ENCODE data around the gene GTPBP1. TPM values are rescaled to one million over a fixed set of nuclear protein-coding genes. Genes with fewer than 3 reads are reported as not detected.

The GTPBP1 gene
- polyA plus RNA-seq, 1 experiment, result 31.1 TPM

DNA sequence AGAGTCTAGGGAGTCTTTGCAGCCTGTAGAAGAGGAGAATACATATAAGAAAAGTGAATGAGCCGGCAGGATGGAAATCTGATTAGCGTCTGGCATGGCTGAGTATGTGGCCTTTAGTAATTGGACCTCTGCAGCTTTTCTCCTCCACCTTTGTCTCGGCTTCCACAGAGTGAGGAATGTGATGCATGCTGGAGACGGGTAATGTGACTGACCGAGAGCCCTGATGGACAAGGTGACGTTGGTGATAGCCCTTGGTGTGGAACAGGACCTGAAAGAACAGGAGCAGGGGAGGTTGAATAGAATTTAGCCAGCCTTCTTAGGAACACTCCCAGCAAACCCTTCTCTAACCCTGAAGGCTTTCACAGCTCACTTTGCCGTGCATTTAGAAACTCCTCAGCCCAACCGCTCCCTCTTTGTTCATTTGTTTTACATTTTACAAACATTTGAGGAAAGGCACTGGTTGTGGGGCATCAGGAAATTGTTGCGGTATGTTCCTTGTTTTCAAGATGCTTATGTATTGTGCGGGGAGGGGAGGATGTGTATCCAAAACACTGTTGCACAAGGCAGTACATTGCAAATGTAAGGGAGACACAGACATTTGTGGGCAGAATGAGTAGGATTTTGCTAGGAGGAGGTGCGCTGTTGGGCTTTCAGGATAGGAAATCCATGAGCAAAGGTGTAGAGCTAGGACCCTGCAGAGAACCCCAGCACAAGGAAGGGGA is 6.9 kb downstream of the GTPBP1 start:
- Histone ChIP-seq H3K27me3 (ENCODE audit: control insufficient read depth, insufficient read depth, low read length) (no peaks in the 10 kb centered on the region), H3K36me3 (ENCODE audit: control insufficient read depth, insufficient read depth, low read length) (peaks cover 17% of the 10 kb centered on the region), H3K4me3 (ENCODE audit: low read depth, low read length) (no peak overlapping the region)
- TF ChIP-seq, protein P1, sequence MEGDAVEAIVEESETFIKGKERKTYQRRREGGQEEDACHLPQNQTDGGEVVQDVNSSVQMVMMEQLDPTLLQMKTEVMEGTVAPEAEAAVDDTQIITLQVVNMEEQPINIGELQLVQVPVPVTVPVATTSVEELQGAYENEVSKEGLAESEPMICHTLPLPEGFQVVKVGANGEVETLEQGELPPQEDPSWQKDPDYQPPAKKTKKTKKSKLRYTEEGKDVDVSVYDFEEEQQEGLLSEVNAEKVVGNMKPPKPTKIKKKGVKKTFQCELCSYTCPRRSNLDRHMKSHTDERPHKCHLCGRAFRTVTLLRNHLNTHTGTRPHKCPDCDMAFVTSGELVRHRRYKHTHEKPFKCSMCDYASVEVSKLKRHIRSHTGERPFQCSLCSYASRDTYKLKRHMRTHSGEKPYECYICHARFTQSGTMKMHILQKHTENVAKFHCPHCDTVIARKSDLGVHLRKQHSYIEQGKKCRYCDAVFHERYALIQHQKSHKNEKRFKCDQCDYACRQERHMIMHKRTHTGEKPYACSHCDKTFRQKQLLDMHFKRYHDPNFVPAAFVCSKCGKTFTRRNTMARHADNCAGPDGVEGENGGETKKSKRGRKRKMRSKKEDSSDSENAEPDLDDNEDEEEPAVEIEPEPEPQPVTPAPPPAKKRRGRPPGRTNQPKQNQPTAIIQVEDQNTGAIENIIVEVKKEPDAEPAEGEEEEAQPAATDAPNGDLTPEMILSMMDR (IDR thresholded peaks at IDR 0.05; ENCODE audit: insufficient read depth, low read depth, low read length), result no peak
- CTCF ChIA-PET, result interaction anchor here (1.5 kb wide), 1 partner anchor 13 kb away, joined by 5 read pairs; no protein-coding TSS in a partner anchor
- POLR2A ChIA-PET, result no interaction called here
- DNase-seq (ENCODE audit: low read depth), result no peak

DNA sequence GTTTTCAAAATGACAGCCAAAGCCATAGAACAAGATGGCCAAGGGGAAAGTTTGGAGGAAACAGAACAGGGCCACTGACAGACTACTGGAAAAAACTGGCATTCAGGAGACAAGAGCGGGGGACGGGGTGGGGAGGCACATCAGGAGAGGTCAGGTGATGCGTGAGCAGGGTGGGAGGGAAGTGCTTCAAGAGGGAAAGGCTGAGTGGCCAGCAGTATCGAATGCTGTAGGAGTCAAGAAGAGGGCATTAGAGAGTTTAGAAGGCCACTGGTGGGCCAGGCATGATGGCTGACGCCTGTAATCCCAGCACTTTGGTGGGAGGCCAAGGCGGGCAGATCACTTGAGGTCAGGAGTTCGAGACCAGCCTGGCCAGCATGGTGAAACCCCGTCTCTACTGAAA is 8.2 kb downstream of the GTPBP1 start:
- Histone ChIP-seq H3K4me3 (ENCODE audit: low read depth, low read length) (no peak overlapping the region), H3K36me3 (ENCODE audit: control insufficient read depth, insufficient read depth, low read length) (peaks cover 19% of the 10 kb centered on the region), H3K27me3 (ENCODE audit: control insufficient read depth, insufficient read depth, low read length) (no peaks in the 10 kb centered on the region)
- CTCF ChIA-PET, result interaction anchor here (2.5 kb wide), 1 partner anchor 11 kb away, joined by 9 read pairs; no protein-coding TSS in a partner anchor
- no peak for DNase-seq (ENCODE audit: low read depth)
- TF ChIP-seq, protein P1 (IDR thresholded peaks at IDR 0.05; ENCODE audit: insufficient read depth, low read depth, low read length), result no peak
- POLR2A ChIA-PET, result no interaction called here

DNA sequence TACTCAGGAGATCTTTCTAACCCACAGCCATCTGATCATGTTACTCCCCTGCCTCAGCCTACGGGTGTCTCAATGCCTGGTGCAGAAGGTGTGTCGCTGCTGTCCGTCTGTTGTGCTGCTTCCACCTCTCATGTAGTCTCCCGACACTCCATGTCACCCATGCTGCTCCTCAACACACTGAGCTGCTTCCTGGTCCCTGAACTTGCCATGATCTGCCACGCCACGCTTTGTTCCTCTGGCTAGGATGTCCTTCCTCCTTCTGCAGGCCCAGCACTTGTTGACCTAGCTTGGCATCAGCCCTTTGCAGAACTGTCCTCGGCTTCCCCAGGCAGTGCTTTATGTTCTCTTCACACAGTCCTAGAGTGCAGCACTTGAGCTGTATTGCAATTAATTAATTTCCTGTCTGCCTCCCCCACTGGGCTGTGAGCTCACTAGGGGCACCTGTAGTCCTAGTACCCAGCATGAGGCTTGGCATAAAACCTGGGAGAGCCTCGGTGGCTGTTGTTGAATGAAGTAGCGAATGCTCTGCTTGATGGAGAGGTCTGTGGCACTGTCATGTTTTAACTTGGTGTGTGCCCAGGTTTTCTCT is 9.5 kb downstream of the GTPBP1 start:
- ChIA-PET POLR2A (no interaction called here), CTCF (interaction anchor here (0.7 to 2.5 kb wide), 3 partner anchors 8 to 53 kb away, joined by 3 to 9 read pairs (median 3); no protein-coding TSS in a partner anchor)
- Histone ChIP-seq H3K36me3 (ENCODE audit: control insufficient read depth, insufficient read depth, low read length) (peaks cover 19% of the 10 kb centered on the region), H3K4me3 (ENCODE audit: low read depth, low read length) (no peak overlapping the region), H3K27me3 (ENCODE audit: control insufficient read depth, insufficient read depth, low read length) (no peaks in the 10 kb centered on the region)
- TF ChIP-seq, protein P1 (IDR thresholded peaks at IDR 0.05; ENCODE audit: insufficient read depth, low read depth, low read length), result no peak
- no peak for DNase-seq (ENCODE audit: low read depth)

DNA sequence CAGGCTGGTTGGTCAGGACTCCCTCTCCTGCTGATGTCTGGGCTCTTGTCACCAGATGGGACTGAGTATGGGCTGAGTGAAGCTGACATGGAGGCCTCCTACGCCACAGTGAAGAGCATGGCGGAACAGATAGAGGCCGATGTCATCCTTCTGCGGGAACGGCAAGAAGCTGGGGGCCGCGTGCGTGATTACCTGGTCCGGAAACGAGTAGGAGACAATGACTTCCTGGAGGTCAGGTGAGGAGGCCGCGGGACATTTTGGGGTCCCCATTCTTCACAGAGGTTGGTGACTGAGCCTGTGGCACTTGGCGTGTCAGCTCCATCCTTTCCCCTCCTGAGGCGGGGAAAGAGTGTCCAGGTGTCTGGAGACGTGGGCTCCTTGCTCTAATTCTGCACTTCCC is 10.1 kb downstream of the GTPBP1 start:
- DNase-seq (ENCODE audit: low read depth), result no peak
- POLR2A ChIA-PET, result no interaction called here
- H3K4me3 ChIP-seq (ENCODE audit: low read depth, low read length), result no peak overlapping the region
- H3K36me3 ChIP-seq (ENCODE audit: control insufficient read depth, insufficient read depth, low read length), result peaks cover 20% of the 10 kb centered on the region
- TF ChIP-seq, protein P1 (IDR thresholded peaks at IDR 0.05; ENCODE audit: insufficient read depth, low read depth, low read length), result no peak
- no peaks in the 10 kb centered on the region for H3K27me3 ChIP-seq (ENCODE audit: control insufficient read depth, insufficient read depth, low read length)
- CTCF ChIA-PET, result interaction anchor here (2.5 kb wide), 1 partner anchor 9 kb away, joined by 9 read pairs; no protein-coding TSS in a partner anchor

DNA sequence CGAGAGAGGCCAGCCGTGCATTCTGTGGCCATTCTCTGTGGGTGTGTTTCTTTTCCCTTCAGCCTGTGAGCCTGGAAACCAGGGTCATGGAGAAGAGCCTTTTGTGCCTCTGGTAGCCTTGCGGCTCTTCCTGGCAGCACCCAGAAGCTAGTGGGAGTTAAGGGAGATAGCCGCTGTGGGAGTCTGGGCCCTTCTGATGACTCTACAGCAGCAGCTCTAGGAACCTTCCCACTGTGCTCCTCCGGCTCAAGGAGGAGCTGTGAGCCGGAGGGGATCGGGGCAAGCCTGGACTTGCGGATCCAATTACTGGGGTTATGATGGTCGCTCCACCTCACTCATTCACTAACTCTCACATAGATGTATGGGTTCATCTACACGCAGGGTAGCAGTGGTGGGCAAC is 10.5 kb downstream of the GTPBP1 start:
- Histone ChIP-seq H3K27me3 (ENCODE audit: control insufficient read depth, insufficient read depth, low read length) (no peaks in the 10 kb centered on the region), H3K36me3 (ENCODE audit: control insufficient read depth, insufficient read depth, low read length) (peaks cover 20% of the 10 kb centered on the region), H3K4me3 (ENCODE audit: low read depth, low read length) (no peak overlapping the region)
- TF ChIP-seq, protein P1 (IDR thresholded peaks at IDR 0.05; ENCODE audit: insufficient read depth, low read depth, low read length), result no peak
- no peak for DNase-seq (ENCODE audit: low read depth)
- ChIA-PET CTCF (interaction anchor here (2.5 to 3.2 kb wide), 3 partner anchors 9 to 17 kb away, joined by 9 to 21 read pairs (median 17); partner anchors contain the start of gene GTPBP1), POLR2A (no interaction called here)
